A673 (cell line): ENCODE results near the gene LRRN2. TPM values are rescaled to one million over a fixed set of nuclear protein-coding genes. Genes with fewer than 3 reads are reported as not detected.

Source experiments
- BruUV-seq: library from RNA; stranded (reverse); fragments of 400-500 nt; replicated peaks from 2 replicates; lab custom pipeline; 2021; lab: Mats Ljungman, UMichigan
- CTCF ChIA-PET: fragments of 300-600 bp; sonication (Branson Sonifier 250); formaldehyde crosslinking; loops from one replicate; lab custom pipeline; 2022; ENCODE audit warnings: antibody characterized with exemption; lab: Charles Lee
- POLR2A ChIA-PET: fragments of 300-600 bp; sonication (Branson Sonifier 250); formaldehyde crosslinking; loops from one replicate; lab custom pipeline; 2022; ENCODE audit warnings: antibody characterized with exemption; ENCODE audit not compliant: low non-redundant PET; lab: Charles Lee
- DNase-seq: peaks from one replicate; pipeline ENCODE4 v3.0.0-alpha.2; 2015; ENCODE audit warnings: low spot score
- H3K27ac ChIP-seq: fragments of 200-600 bp; sonication (generic); 2 replicates; pipeline ENCODE4 v1.5.1; 2016; ENCODE audit warnings: mixed run types, low read depth, mild to moderate bottlenecking, mixed read lengths, antibody characterized with exemption, low read length; ENCODE audit not compliant: poor library complexity, severe bottlenecking
- H3K27me3 ChIP-seq: fragments of 200-600 bp; sonication (generic); replicated peaks from 2 replicates; pipeline ENCODE4 v1.6.1; 2017; ENCODE audit warnings: mixed run types, low read depth, mild to moderate bottlenecking, mixed read lengths, antibody characterized with exemption, low read length; ENCODE audit not compliant: insufficient read depth, poor library complexity
- H3K36me3 ChIP-seq: fragments of 200-600 bp; sonication (generic); 2 replicates; pipeline ENCODE4 v1.6.1; 2016; ENCODE audit warnings: mixed run types, mild to moderate bottlenecking, mixed read lengths, antibody characterized with exemption, low read length; ENCODE audit not compliant: insufficient read depth, poor library complexity, severe bottlenecking
- H3K4me1 ChIP-seq: fragments of 200-600 bp; sonication (generic); 2 replicates; pipeline ENCODE4 v1.6.1; 2017; ENCODE audit warnings: mixed run types, mild to moderate bottlenecking, mixed read lengths, antibody characterized with exemption, low read length; ENCODE audit not compliant: insufficient read depth, poor library complexity, severe bottlenecking
- H3K4me3 ChIP-seq: fragments of 200-600 bp; sonication (generic); 2 replicates; pipeline ENCODE4 v1.5.1; 2016; ENCODE audit warnings: low read depth, mixed run types, mild to moderate bottlenecking, mixed read lengths, low read length; ENCODE audit not compliant: poor library complexity, severe bottlenecking
- H3K9me3 ChIP-seq: fragments of 200-600 bp; sonication (generic); 2 replicates; pipeline ENCODE4 v1.6.1; 2016; ENCODE audit warnings: mixed run types, low read depth, mild to moderate bottlenecking, mixed read lengths, antibody characterized with exemption, low read length; ENCODE audit not compliant: poor library complexity, severe bottlenecking
- EZH2 ChIP-seq: fragments of 200-600 bp; sonication (generic); IDR thresholded peaks from 2 replicates; pipeline ENCODE4 v1.6.1; 2017; ENCODE audit warnings: borderline replicate concordance, low read depth, mild to moderate bottlenecking, mixed read lengths, antibody characterized with exemption, low read length; ENCODE audit not compliant: poor library complexity, severe bottlenecking
- intact Hi-C: fragments of 100-400 bp; cut with micrococcal nuclease; formaldehyde crosslinking; loops from one replicate; pipeline ENCODE4 v1.10.0; 2022; ENCODE audit not compliant: unreplicated experiment
- total RNA-seq: library from RNA; stranded (reverse); gene quantifications from 2 replicates; pipeline ENCODE4 v1.2.3, GENCODE V29; 2021
- TF ChIP-seq, protein P1 (sequence below): fragments of 300-800, 200-600 bp; sonication (generic); conservative IDR thresholded peaks from 2 replicates; pipeline ENCODE4 v1.5.1; 2017; ENCODE audit warnings: low read depth, mild to moderate bottlenecking, antibody characterized with exemption, low read length, moderate library complexity, mixed read lengths

LRRN2 gene
- total RNA-seq, 1 experiment from 2014 or later, result not detected

DNA sequence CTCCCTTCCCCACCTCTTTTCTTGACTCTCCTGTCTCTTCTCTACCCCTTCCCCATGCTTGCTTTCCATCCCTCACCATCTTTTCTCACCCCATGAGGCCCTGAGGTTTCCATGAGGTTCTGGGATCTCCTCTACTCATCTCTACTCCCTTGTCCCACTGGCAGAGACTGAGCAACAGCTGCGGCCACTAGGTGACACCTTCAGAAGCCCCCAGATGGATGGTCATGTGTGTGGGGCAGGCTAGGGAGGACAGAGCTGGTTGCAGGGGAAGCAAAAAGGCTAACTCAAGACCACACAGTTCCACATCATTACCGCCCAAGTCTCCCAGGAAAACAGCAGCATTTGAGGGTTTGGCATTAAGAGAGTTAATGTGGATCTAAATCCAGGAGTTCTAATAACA is 45.0 kb downstream of the LRRN2 start:
- H3K4me1 ChIP-seq, result peaks cover 21% of the 10 kb centered on the region
- ChIA-PET POLR2A (no interaction called here), CTCF (interaction anchor here (1.2 kb wide), 1 partner anchor 166 kb away, joined by 4 read pairs; no protein-coding TSS in a partner anchor)
- BruUV-seq, result no TSS peak
- H3K36me3 ChIP-seq, result no peaks in the 10 kb centered on the region
- H3K27ac ChIP-seq, result no peak overlapping the region
- no peak for TF ChIP-seq EZH2
- TF ChIP-seq, protein P1, sequence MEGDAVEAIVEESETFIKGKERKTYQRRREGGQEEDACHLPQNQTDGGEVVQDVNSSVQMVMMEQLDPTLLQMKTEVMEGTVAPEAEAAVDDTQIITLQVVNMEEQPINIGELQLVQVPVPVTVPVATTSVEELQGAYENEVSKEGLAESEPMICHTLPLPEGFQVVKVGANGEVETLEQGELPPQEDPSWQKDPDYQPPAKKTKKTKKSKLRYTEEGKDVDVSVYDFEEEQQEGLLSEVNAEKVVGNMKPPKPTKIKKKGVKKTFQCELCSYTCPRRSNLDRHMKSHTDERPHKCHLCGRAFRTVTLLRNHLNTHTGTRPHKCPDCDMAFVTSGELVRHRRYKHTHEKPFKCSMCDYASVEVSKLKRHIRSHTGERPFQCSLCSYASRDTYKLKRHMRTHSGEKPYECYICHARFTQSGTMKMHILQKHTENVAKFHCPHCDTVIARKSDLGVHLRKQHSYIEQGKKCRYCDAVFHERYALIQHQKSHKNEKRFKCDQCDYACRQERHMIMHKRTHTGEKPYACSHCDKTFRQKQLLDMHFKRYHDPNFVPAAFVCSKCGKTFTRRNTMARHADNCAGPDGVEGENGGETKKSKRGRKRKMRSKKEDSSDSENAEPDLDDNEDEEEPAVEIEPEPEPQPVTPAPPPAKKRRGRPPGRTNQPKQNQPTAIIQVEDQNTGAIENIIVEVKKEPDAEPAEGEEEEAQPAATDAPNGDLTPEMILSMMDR, result no peak
- no peaks in the 10 kb centered on the region for H3K9me3 ChIP-seq
- H3K27me3 ChIP-seq, result no peaks in the 10 kb centered on the region
- no peak for DNase-seq
- H3K4me3 ChIP-seq, result no peak overlapping the region
- intact Hi-C loops, result no loop called here

DNA sequence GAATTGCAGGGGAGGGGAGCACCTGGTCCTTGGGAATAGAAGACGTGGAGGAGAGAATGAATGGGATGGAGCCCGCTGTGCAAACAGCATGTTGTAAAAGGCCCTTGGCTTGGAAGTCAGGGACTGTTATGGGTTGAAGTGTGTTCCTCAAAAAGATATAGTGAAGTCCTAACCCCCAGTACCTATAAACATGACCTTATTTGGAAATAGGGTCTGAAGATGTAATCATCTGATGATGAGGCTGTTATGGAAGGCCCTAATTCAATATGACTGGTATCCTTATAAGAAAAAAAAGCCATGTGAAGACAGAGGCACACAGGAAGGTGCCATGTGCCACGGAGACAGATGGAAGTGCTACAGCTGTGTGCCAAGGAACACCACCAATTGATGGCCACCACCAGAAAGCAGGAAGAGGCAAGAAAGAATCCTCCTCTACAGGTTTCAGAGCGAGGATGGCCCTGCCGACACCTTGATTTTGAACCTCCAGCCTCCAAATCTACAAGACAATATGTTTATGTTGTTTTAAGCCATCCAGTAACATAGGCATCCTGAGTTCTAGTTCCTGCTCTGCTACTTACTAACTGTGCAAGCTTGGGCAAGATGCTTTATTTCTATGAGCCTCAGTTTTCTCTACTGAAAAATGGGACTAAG is 51.2 kb downstream of the LRRN2 start:
- ChIA-PET CTCF (no interaction called here), POLR2A (no interaction called here)
- Histone ChIP-seq H3K36me3 (no peaks in the 10 kb centered on the region), H3K4me3 (no peak overlapping the region), H3K9me3 (no peaks in the 10 kb centered on the region), H3K27ac (no peak overlapping the region), H3K4me1 (peaks cover 21% of the 10 kb centered on the region), H3K27me3 (no peaks in the 10 kb centered on the region)
- DNase-seq, result no peak
- TF ChIP-seq, protein P1, result no peak
- TF ChIP-seq EZH2, result no peak
- intact Hi-C loops, result no loop called here
- BruUV-seq, result no TSS peak

DNA sequence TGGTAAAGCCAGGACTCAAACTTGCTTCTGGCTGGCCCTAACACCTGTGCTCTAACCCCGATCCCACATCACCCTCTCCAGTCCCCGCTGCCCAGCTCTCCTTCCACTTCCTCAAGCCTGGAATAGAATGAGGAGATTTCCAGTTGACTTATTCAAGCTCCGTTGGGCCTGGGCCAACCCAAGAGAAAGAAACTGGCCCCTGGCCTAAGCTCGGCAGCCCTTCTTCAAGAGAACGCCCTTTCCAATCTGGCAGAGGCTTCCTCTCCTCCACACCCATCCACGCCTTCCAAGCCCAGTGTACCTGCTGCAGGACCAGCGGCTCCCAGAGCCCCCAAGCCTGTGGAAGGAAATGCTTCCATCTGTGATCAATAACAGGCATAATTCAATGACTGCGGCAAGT is 51.9 kb downstream of the LRRN2 start:
- intact Hi-C loops, result no loop called here
- H3K27ac ChIP-seq, result no peak overlapping the region
- H3K9me3 ChIP-seq, result no peaks in the 10 kb centered on the region
- DNase-seq, result no peak
- H3K27me3 ChIP-seq, result no peaks in the 10 kb centered on the region
- H3K4me1 ChIP-seq, result peaks cover 18% of the 10 kb centered on the region
- POLR2A ChIA-PET, result no interaction called here
- no TSS peak for BruUV-seq
- TF ChIP-seq, protein P1, result no peak
- TF ChIP-seq EZH2, result no peak
- no peaks in the 10 kb centered on the region for H3K36me3 ChIP-seq
- CTCF ChIA-PET, result no interaction called here
- H3K4me3 ChIP-seq, result no peak overlapping the region
